IPS-11a (cell line): ENCODE results near the gene RFX5.

Experiments used
- H3K4me3 ChIP-seq: one replicate; pipeline ENCODE4 v1.5.1; 2013; ENCODE audit warnings: low read depth, low read length, control low read depth

Gene RFX5

DNA sequence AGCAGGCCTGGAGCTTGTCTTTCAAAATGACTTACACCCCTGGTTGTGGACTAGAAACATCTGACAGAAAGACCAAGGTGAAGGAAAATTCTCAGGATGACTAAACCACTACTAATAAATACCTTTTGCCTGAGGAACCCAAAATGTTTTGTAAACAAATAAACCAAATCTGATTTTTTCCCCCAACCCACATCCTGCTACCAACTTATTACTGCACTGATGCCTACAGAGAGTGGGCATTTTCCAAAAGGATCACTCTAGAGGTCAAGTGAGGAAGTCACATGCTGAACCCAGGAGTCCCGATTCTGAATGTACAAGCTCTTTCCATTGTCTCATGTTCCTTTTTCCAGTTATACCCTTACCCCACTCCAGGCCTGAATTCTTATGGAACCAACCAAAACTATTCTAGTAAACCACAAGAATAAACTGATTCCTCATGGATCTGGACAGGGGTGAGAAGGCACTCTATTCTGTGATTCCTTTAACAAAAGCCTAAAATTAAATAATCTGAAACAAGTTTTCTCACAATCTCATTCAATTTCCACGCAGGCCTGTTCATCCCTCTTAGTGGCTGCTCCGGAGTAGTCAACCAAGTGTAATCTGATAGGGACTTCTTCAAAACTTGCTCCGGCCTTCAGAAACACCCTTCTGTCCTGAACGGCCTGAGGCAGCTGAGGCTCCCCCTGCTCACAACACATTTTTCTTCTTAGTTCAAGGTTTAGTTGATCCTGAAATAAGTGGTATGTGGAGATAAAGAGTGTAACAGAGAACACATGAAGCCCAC is 21.2 kb downstream of the RFX5 start:
- no peak overlapping the region for H3K4me3 ChIP-seq

DNA sequence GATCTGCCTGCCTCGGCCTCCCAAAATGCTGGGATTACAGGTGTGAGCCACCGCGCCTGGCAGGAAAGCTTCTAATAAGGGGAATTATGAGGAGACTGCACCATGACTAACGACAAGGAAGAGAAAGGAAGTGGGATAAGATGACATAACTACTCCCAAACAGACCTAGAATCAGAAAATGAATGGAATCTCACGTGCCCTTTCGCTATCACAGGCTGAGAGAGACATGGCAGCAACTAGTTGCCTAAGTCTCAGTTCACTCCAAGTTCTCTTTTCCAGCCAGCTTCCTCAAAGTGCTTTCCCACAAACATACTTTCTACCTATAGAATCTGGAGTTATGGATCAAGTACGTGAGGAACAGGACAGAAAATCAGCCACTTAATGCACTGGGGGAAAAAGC is 21.8 kb downstream of the RFX5 start:
- no peak overlapping the region for H3K4me3 ChIP-seq

- H3K4me3 ChIP-seq, result no peak overlapping the region
Observed at GRCh38 chr1:151324390-151324930, 22.6 kb downstream of the RFX5 start.

- no peak overlapping the region for H3K4me3 ChIP-seq
Observed at GRCh38 chr1:151318975-151319374, 28.1 kb downstream of the RFX5 start.

GRCh38 chr1:151315565-151316235 is 31.4 kb downstream of the RFX5 start:
- H3K4me3 ChIP-seq, result no peak overlapping the region

DNA sequence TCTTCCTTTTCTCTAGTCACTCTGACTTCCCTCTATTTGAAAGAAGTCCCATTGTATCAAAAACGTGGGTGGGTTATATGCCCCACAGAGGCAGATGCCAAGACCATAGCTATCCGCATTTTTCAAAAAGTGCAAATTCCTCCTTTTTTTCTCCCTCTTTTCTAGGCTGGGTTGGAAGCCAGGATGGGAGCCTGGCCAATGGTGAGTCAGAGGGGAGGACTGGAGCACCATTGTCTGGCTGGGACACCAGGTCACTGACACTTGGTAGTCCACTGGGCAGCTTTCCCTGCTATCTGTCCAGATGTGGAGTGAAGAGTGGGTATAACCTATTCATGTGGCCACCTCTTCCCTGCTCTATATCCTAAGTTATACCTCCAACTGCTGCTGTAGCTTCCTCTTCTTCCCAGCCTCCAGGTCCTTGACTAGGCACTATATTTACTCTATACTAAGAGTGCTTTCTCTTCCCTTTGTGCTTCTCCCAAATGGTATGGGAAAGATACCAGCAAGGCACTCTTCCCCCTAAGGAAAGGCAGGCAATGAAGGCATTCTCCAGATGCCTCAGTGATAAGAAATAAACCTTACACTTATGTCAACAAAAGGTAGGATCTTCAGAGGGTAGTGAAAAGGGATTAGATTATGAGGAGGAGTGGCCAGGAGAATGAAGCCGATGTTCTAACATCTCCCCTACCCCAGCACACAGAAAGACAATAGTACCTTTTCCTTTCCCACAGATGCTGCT is 32.7 kb downstream of the RFX5 start:
- no peak overlapping the region for H3K4me3 ChIP-seq

DNA sequence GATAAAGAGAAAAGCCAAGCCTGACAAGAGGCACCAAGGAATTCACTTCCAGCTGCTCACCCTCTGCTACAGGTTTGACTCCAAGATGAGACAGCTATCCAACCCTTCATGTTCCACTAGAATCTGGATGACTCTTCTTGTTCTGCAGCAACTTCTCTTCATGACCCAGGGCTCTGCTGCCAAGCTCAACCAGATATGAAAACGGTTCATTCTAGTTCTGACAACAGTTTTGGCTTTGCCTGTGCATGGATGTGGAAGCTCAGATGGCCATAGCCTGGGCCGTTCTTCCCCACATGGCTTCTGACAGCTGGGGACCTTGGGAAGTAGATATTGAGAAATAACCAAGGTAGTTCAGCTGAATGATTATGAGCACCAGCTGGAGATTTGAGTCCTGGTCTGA is 33.6 kb downstream of the RFX5 start:
- no peak overlapping the region for H3K4me3 ChIP-seq

DNA sequence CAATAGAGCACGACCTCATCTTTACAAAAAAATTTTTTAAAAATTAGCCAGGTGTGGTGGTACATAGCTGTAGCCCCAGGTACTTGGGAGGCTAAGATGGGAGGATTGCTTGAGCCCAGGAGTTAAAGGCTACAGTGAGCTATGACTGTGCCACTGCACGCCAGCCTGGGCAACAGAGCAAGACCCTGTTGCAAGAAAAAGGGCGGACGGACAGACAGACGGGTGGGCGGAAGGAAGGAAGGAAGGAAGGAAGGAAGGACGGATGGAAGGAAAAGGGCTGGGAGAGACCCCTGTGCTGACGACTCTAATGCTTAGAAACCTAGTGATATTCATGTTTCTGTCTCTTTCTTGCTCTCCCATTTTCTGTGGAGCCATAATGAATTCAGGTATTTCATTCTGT is 34.2 kb downstream of the RFX5 start:
- H3K4me3 ChIP-seq, result no peak overlapping the region

DNA sequence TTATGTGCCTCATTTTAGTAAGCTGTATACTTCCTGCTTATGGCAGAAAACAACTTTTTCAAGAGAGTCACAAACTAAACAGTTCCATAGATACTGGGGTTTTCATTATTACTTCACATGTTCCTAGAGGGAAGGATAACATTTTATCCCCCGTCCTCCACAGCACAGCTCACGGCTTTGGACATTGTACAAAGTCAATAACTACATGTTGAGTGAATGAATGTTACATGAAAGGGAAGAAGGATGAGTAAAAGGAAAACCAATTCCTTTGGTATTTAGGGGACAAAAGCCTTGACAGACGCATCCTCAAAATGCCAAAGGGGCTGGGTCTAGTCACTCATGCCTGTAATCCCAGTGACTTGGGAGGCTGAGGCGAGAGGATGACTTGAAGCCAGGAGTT is 34.6 kb downstream of the RFX5 start:
- H3K4me3 ChIP-seq, result no peak overlapping the region

DNA sequence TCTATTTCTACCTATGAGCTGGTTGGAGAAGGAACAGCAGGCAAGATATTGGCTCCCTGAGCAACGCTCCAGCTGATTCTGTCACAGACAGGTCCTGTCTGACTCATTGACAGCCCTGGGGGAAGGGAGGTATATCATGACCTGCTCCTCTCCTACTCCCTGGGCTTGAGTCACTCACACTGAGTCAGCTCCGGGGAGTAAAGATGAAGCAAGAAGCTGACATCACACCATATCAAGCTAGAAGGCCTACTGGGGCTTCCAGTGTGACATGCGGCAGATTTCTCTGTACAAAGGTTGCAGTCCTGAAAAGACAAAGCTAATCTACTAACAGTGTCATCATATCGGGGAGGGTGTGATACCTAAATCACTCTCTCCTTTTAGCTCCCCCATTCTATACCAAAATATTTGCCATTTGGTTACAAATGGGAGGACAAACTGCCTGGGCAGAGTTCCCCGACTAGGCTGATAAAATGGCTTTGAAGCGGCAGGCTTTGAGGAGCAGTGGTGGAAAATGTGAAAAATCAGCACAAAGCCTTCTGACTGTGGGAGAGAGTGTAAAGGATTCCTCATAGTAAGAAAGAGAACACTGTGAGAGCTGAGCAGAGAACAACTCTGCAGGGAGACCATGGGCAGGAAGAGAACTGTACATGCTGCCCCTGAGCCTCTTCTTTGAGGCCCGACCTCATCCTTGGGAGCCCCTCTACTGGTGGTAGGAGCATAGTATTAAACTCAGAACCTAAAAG is 35.3 kb downstream of the RFX5 start:
- H3K4me3 ChIP-seq, result no peak overlapping the region

GRCh38 chr1:151311011-151311410 is 36.0 kb downstream of the RFX5 start:
- H3K4me3 ChIP-seq, result no peak overlapping the region

DNA sequence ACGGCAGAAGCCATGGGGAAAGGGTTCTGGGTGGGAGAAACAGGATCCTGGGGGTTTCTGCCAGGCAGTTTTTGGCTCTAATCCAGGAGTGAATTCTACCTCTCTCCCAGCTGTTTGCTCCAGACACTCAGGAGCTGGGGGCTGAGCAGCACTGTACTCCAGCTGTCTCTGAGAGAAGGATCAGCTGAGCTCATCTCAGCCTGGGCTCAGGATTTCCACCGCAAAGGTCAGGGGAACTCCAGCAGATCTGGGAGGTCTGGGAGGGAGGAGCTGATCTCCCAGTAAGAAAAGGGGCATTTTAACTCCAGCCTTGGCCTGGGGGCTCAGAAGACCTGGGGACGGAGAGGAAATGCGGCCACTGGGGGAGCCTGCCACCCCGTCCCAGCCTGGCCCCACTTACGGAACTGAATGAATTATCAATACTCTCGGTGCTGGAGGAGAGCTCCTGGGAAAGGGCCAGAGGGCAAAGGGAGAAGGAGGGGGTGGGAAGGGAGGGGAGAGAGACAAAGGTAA is 37.2 kb downstream of the RFX5 start:
- no peak overlapping the region for H3K4me3 ChIP-seq

DNA sequence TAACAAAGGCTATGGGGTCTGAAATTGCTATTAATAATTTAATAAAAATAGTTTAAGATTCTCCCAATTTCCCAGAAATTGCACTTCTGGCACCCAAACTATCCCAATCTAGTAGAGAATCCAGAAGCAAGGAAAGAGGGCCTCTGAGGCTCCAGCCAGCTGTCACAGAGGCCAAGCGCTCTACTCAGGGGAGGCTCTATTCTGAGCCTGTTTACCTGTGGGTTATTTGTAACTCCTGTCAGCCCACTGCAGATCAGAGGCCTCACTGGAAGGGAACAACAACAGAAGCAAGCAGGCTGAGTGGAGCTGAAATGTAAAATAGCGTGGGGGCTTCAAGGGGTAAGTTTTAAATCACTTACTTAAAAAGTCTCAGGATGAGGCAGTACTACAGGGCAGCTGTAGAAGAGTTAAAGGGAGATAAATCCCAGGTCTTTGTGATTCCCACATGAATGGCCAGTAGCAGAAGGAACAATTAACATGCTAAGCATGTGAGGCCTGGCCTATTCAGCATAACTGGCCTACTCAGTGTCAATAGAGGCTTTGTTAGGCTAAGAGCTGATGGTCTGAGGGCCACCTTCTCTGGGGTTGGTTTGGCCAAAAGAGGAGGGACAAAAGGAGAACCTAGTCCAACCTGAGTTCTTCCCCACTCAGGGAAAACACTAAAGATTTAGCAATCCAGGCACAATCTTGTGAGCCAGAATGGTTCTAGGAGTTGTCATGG is 52.1 kb downstream of the RFX5 start:
- no peak overlapping the region for H3K4me3 ChIP-seq

DNA sequence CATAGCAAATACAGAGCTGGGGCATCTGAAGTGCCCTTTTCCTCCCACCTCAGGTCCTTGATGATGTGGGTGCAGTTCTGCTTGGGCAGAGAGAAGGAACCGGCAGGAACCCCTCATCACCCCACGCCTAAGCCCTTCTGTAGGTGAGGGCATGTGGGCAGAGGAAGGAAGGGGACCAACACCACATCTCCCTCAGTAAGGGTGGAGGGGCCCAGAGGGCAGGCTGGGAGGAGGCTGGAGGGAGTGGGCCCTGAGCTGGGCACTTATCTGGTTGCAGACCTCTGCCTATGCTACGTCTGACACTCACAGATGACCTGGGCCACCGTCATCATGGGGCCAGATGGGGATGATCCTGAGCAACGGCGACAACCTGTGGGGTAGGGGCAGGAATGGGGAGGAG is 54.0 kb downstream of the RFX5 start:
- no peak overlapping the region for H3K4me3 ChIP-seq

DNA sequence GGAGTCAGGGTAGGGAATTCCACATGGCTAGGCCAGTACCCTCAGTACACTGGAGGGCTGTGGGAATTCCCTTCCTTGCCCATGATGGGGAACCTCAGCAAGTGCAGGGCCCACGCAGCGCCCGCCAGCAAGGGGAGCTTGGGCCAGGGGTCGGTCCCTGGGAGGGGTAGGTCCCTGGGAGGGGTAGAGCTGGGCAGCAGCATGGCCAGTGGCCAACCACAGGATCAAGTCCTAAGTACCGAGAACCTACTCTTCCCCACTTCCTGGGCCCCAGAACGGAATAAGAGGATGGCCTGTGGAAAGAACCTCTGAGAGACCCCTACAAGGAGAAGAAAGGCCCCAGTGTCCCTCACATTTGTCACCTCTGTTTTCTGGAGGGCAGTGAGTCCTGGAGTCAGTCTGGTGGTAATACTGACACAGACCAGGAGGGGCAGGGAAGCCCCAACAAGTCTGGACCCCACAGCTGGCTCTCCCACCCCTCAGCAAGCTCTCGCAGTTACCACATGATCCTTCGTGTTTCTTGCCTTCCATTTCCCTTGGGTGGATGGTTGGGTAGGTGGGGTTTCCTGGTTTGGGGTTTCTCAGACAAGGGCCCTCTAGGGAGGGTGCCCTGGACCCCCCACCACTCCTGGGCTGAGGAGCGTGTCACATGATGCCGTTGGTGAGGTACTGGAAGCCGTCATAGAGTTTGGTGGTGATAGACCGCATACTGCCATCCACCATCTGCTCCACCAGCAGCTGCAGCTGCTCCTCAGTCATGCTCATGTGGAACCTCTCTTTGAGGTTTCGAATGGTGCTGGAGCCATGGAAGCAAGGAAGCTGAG is 54.6 kb downstream of the RFX5 start:
- H3K4me3 ChIP-seq, result no peak overlapping the region

DNA sequence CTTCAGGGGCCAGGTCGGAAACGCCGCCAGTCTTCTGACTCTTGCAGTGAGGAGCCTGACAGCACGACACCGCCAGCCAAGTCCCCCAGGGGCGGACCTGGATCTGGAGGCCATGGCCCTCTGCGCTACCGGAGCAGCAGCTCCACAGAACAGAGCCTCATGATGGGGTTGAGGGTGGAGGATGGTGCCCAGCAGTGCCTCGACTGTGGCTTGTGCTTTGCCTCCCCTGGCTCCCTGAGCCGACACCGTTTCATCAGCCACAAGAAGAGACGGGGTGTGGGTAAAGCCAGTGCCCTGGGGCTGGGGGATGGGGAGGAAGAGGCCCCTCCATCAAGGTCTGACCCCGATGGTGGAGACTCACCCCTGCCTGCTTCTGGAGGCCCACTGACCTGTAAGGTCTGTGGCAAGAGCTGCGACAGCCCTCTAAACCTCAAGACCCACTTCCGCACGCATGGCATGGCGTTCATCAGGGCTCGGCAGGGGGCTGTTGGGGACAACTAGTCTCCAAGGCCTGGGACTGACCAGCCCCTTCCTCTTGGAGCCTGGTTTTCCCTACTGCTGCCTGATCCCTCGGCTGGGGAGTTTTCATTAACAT is 56.2 kb downstream of the RFX5 start:
- H3K4me3 ChIP-seq, result no peak overlapping the region
